Loucy (cell line): Measurements from ENCODE around the gene ITPKB.

ENCODE experiments used
- EZH2phosphoT487 ChIP-seq: fragments of 200-600 bp; IDR thresholded peaks from 2 replicates; pipeline ENCODE4 v1.6.1; 2018; ENCODE audit warnings: antibody characterized with exemption, mild to moderate bottlenecking, moderate library complexity, borderline replicate concordance
- TF ChIP-seq, protein P1 (sequence below): fragments of 200-600 bp; sonication (generic); conservative IDR thresholded peaks from 2 replicates; pipeline ENCODE4 v1.5.1; 2014; ENCODE audit warnings: mild to moderate bottlenecking, antibody characterized with exemption, low read length

DNA sequence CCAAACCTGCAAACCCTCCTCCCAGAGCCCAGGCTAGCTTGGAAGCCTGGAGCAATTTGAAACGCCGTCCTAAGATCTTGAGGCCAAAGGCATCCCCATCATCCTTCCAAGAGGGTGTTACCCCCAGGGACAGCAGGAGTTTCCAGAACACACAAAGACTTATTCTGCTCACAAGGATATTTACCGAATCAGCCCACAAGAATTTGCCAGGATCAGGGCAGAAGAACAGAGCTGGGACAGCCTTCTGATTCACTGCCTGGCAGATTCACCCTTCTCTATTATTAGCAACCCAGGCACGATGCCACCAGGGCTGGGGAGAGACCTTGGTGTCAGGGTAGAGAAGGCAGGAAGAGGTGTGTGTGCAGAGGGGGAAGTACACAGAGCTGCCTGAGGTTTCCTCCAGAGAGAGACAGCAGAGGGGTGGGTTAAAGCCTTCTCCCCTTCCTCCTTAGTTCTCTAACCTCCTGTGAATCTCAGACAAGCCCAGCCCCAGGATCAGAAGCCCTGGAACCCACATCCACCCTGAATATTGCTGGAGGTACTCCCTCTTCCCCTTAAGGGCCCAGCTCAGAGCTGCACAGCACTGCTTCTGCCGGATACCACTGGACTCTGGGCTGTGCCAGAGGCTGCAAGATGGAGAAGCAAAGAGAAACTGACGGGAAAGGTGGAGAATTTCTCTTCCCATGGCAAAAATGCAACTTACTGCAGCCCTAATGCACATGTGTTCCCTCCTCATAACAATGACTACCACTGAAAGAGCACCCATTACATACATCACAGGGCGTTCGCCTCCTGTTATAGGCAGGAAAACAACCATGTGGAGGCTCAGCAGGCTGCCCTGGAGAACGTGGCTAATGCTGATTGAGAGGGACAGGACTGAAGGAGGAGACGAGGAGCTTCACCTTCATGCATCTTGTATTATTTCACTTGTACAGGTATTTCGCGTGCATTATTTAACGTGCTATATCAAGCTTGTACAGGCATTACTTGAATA, 61.8 kb downstream of the ITPKB start:
- TF ChIP-seq, protein P1, sequence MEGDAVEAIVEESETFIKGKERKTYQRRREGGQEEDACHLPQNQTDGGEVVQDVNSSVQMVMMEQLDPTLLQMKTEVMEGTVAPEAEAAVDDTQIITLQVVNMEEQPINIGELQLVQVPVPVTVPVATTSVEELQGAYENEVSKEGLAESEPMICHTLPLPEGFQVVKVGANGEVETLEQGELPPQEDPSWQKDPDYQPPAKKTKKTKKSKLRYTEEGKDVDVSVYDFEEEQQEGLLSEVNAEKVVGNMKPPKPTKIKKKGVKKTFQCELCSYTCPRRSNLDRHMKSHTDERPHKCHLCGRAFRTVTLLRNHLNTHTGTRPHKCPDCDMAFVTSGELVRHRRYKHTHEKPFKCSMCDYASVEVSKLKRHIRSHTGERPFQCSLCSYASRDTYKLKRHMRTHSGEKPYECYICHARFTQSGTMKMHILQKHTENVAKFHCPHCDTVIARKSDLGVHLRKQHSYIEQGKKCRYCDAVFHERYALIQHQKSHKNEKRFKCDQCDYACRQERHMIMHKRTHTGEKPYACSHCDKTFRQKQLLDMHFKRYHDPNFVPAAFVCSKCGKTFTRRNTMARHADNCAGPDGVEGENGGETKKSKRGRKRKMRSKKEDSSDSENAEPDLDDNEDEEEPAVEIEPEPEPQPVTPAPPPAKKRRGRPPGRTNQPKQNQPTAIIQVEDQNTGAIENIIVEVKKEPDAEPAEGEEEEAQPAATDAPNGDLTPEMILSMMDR: no peak; the same call in 1 of the 2 replicates
- no peak for TF ChIP-seq EZH2phosphoT487
